K562 (cell line): Measurements from ENCODE around the gene KIF1A. TPM values are rescaled to one million over a fixed set of nuclear protein-coding genes. Genes with fewer than 3 reads are reported as not detected.

Experiments
- ATAC-seq: fragments of 200-7000 bp; cut with Tn5 transposase; 3 replicates; pipeline ENCODE4 v1.9.1; 2020; ENCODE audit warnings: moderate library complexity
- BruUV-seq: library from RNA; stranded (reverse); fragments of 400-500 nt; replicated peaks from 2 replicates; lab custom pipeline; 2021; lab: Mats Ljungman, UMichigan
- CTCF ChIA-PET: fragments of 300-600 bp; formaldehyde crosslinking; extraction: SDS; loops from one replicate; lab custom pipeline; 2021; ENCODE audit warnings: low intra/inter-chr PET ratio; lab: Yijun Ruan, JAX
- POLR2A ChIA-PET: fragments of 300-600, 350-650 bp; sonication (Branson Sonifier 250); formaldehyde crosslinking; extraction: SDS; loops from one replicate; lab custom pipeline; 2021; ENCODE audit warnings: antibody characterized with exemption, inconsistent platforms; lab: Yijun Ruan, JAX
- DNase-seq, 4 experiments: peaks; one replicate each; pipeline versions ENCODE4 v3.0.0 to v3.0.0-alpha.2; 2011 to 2018; ENCODE audit warnings: low spot score in 3 of 4, mixed read lengths in 3 of 4; ENCODE audit errors: extremely low read depth in 1 of 4
- FAIRE-seq: peaks from 2 replicates; lab custom pipeline; 2011; peaks lifted over from hg19 to GRCh38; lab: Jason Lieb, UNC
- H2AFZ ChIP-seq: 2 replicates; pipeline ENCODE4 v1.6.0; 2011; ENCODE audit warnings: low read depth, low read length, control low read depth, inconsistent platforms
- H3K27ac ChIP-seq: fragments of 200-600 bp; 3 replicates; pipeline ENCODE4 v1.8.0; 2011; ENCODE audit warnings: low read depth, mild to moderate bottlenecking, control low read depth, inconsistent platforms, low read length, moderate library complexity, mixed read lengths; ENCODE audit errors: extremely low read depth
- H3K27me3 ChIP-seq, 2 experiments: fragments of 300-600 bp in 1 of 2; 2 replicates in 1 of 2; 3 replicates in 1 of 2; pipeline versions ENCODE4 v1.6.0 to v1.8.0; 2011; ENCODE audit warnings: inconsistent platforms in 2 of 2, low read length in 2 of 2, mild to moderate bottlenecking in 1 of 2, mixed read lengths in 1 of 2, moderate library complexity in 1 of 2; ENCODE audit not compliant: control insufficient read depth in 2 of 2, insufficient read depth in 2 of 2
- H3K36me3 ChIP-seq: fragments of 300-600 bp; 3 replicates; pipeline ENCODE4 v1.8.0; 2011; ENCODE audit warnings: mild to moderate bottlenecking, low read length, inconsistent platforms; ENCODE audit not compliant: control insufficient read depth, insufficient read depth
- H3K4me1 ChIP-seq, 2 experiments: fragments of 200-600 bp in 1 of 2; replicated peaks in 1 of 2; 2 replicates in 1 of 2; 3 replicates in 1 of 2; pipeline versions ENCODE4 v1.5.1 to v1.8.0; 2011; ENCODE audit warnings: inconsistent platforms in 2 of 2, low read length in 2 of 2, mild to moderate bottlenecking in 1 of 2, mixed read lengths in 1 of 2, moderate library complexity in 1 of 2; ENCODE audit not compliant: control insufficient read depth in 2 of 2, insufficient read depth in 2 of 2
- H3K4me2 ChIP-seq: 2 replicates; pipeline ENCODE4 v1.6.1; 2011; ENCODE audit warnings: low read length, control low read depth, inconsistent platforms, mixed read lengths; ENCODE audit not compliant: insufficient read depth
- H3K4me3 ChIP-seq: fragments of 200-600 bp; sonication (generic), shearing (Covaris generic); 2 replicates; pipeline ENCODE4 v1.5.1; 2016; ENCODE audit warnings: control low read depth, inconsistent platforms
- H3K79me2 ChIP-seq: fragments of 200-600 bp; 3 replicates; pipeline ENCODE4 v1.8.0; 2011; ENCODE audit warnings: low read length, inconsistent platforms; ENCODE audit not compliant: control insufficient read depth, insufficient read depth
- H3K9ac ChIP-seq, 2 experiments: 2 replicates each; pipeline versions ENCODE4 v1.6.0 to v1.6.1; 2011; ENCODE audit warnings: low read depth in 2 of 2, low read length in 2 of 2, control low read depth in 1 of 2, inconsistent platforms in 1 of 2, mild to moderate bottlenecking in 1 of 2, mixed read lengths in 1 of 2; ENCODE audit not compliant: insufficient read depth in 1 of 2
- H3K9me1 ChIP-seq: one replicate; pipeline ENCODE4 v1.6.0; 2011; ENCODE audit warnings: inconsistent platforms, mild to moderate bottlenecking, low read length, moderate library complexity; ENCODE audit not compliant: control insufficient read depth, insufficient read depth
- H3K9me3 ChIP-seq: replicated peaks from 2 replicates; pipeline ENCODE4 v1.5.1; 2011; ENCODE audit warnings: low read depth, low read length, inconsistent platforms; ENCODE audit not compliant: control insufficient read depth, insufficient read depth
- H4K20me1 ChIP-seq: replicated peaks from 2 replicates; pipeline ENCODE4 v1.6.1; 2011; ENCODE audit warnings: low read length, inconsistent platforms, mixed read lengths; ENCODE audit not compliant: control insufficient read depth, insufficient read depth
- DNMT1 ChIP-seq: fragments of 450-650 bp; IDR thresholded peaks from 2 replicates; pipeline ENCODE4 v1.6.1; 2016; ENCODE audit warnings: antibody characterized with exemption, mild to moderate bottlenecking
- FOXO4 ChIP-seq: fragments of 450-650 bp; formaldehyde crosslinking; IDR thresholded peaks from 2 replicates; pipeline ENCODE4 v1.4.0; 2020; ENCODE audit warnings: mild to moderate bottlenecking, moderate library complexity
- MAFK ChIP-seq: IDR thresholded peaks from 2 replicates; pipeline ENCODE4 v1.6.1; 2011; ENCODE audit warnings: low read length, improper control_type of control experiment
- THRB ChIP-seq: fragments of 450-650 bp; formaldehyde crosslinking; conservative IDR thresholded peaks from 2 replicates; pipeline ENCODE4 v1.4.0; 2022; ENCODE audit warnings: mild to moderate bottlenecking, missing genetic modification characterization
- ZFX ChIP-seq: sonication (generic); formaldehyde crosslinking; IDR thresholded peaks from 2 replicates; pipeline ENCODE4 v1.8.0; 2022; ENCODE audit warnings: mild to moderate bottlenecking, missing genetic modification reagents, moderate library complexity
- WGBS: fragments of 100-300 bp; shearing (Covaris generic); methylation state at CpG from one replicate; pipeline ENCODE4 v1.1.6; 2016; ENCODE audit warnings: low coverage, mixed read lengths; ENCODE audit not compliant: insufficient coverage; ENCODE audit errors: missing lambda C conversion rate; 5-methylcytosine and 5-hydroxymethylcytosine counted together
- in situ Hi-C: fragments of 300-500 bp; cut with MboI; formaldehyde crosslinking; loops from 4 replicates; pipeline ENCODE4 v1.15.0; 2018; ENCODE audit warnings: inconsistent platforms, mixed read lengths
- intact Hi-C: fragments of 100-400 bp; cut with micrococcal nuclease; formaldehyde crosslinking; loops from 2 replicates; pipeline ENCODE4 v1.14.2; 2022
- polyA plus RNA-seq, 8 experiments: library from polyadenylated mRNA; depleted of rRNA in 4 of 8; stranded (reverse) in 5 of 8; unstranded in 3 of 8; fragments of >200 nt; fragmentation: Nextera tagmentation in 2 of 8; fragmentation: Illumina TruSeq in 1 of 8; extraction: Ambion mirVana in 2 of 8; extraction: Trizol in 1 of 8; gene quantifications; 2 replicates each; pipeline versions ENCODE4 v1.2.1 to v1.2.3, GENCODE V29; 2011 to 2014; ENCODE audit warnings: inconsistent platforms in 1 of 8, missing spikeins in 1 of 8
- total RNA-seq, 7 experiments: library from RNA; depleted of rRNA in 6 of 7; stranded (reverse); fragments of >200 nt in 6 of 7; fragmentation: Illumina TruSeq in 2 of 7; extraction: Trizol in 2 of 7; gene quantifications; 2 replicates each; pipeline versions ENCODE4 v1.2.1 to v1.2.3, GENCODE V29; 2011 to 2021; ENCODE audit warnings: low replicate concordance in 1 of 7

KIF1A gene
- total and polyA plus RNA-seq, 9 of the 15 experiments (the other 6 are each of a cell fraction or from before 2014, with no cell fraction given): 0.07 to 1.4 (median 0.45) TPM; not detected in 2

- H3K36me3 ChIP-seq: no peaks in the 10 kb centered on the region
- no peak overlapping the region for H3K4me3 ChIP-seq
- ATAC-seq (no peak), FAIRE-seq (no peak), DNase-seq (no peak)
- no peaks in the 10 kb centered on the region; a peak in 2 of 5 replicates for H3K27me3 ChIP-seq
- in situ Hi-C loops (no loop called here), intact Hi-C loops (no loop called here)
- no peaks in the 10 kb centered on the region for H4K20me1 ChIP-seq
- H3K9me1 ChIP-seq: no peaks in the 10 kb centered on the region
- no peaks in the 10 kb centered on the region for H3K9me3 ChIP-seq
- 0% methylated on average over 8 of the region's 17 CpGs for WGBS
- H3K4me1 ChIP-seq: no peaks in the 10 kb centered on the region
- H3K9ac ChIP-seq: no peak overlapping the region
- ChIA-PET POLR2A (no interaction called here), CTCF (no interaction called here)
- no TSS peak for BruUV-seq
- H3K79me2 ChIP-seq: no peaks in the 10 kb centered on the region
- no peak overlapping the region for H2AFZ ChIP-seq
- TF ChIP-seq FOXO4 (CRISPR knock-in tag) (no peak), ZFX (CRISPR knock-in tag) (no peak), THRB (CRISPR knock-in tag) (no peak), MAFK (no peak), DNMT1 (no peak)
- H3K27ac ChIP-seq: no peak overlapping the region
- no peak overlapping the region for H3K4me2 ChIP-seq
These were observed 8.4 kb downstream of the KIF1A start for GRCh38 chr2:240811346-240812300.
